CD4-positive, alpha-beta memory T cell (primary cell): ENCODE measurements around the gene ZNF221. TPM values are rescaled to one million over a fixed set of nuclear protein-coding genes. Genes with fewer than 3 reads are reported as not detected.
A peak's percentile ranks its signal among the peaks of the same experiment; 100 is the strongest.
"Not testable (repeated sequence)": the region's sequence is repeated elsewhere in the genome, so short reads cannot be mapped to it uniquely, and the experiment has no call there.

Experiments
- CTCF ChIA-PET: fragments of 350-600 bp; sonication (Branson Sonifier 250); formaldehyde crosslinking; loops from one replicate; lab custom pipeline; 2021; ENCODE audit warnings: inconsistent platforms; ENCODE audit not compliant: partially characterized antibody; lab: Charles Lee
- POLR2A ChIA-PET: fragments of 350-600 bp; sonication (Branson Sonifier 250); formaldehyde crosslinking; loops from one replicate; lab custom pipeline; 2021; ENCODE audit not compliant: partially characterized antibody; lab: Charles Lee
- DNase-seq, 5 donors: peaks; one replicate each; pipeline versions ENCODE4 v3.0.0 to v3.0.0-alpha.2; 2020 to 2022; ENCODE audit warnings: mixed read lengths in 1 of 5
- H3K27ac ChIP-seq: one replicate; pipeline ENCODE4 v1.7.0; 2013; ENCODE audit warnings: low read depth, low read length
- H3K27me3 ChIP-seq: 2 replicates; pipeline ENCODE4 v1.7.0; 2013; ENCODE audit warnings: mild to moderate bottlenecking, low read length, moderate library complexity; ENCODE audit not compliant: insufficient read depth
- H3K36me3 ChIP-seq: 2 replicates; pipeline ENCODE4 v1.7.0; 2013; ENCODE audit warnings: mild to moderate bottlenecking, low read length, moderate library complexity; ENCODE audit not compliant: insufficient read depth
- H3K4me1 ChIP-seq: 2 replicates; pipeline ENCODE4 v1.7.0; 2013; ENCODE audit warnings: mild to moderate bottlenecking, low read length, moderate library complexity; ENCODE audit not compliant: insufficient read depth
- H3K4me3 ChIP-seq, 2 donors: one replicate each; pipeline ENCODE4 v1.7.0; 2013; ENCODE audit warnings: low read length in 2 of 2, mild to moderate bottlenecking in 1 of 2
- H3K9me3 ChIP-seq, 2 donors: one replicate each; pipeline ENCODE4 v1.7.0; 2013; ENCODE audit warnings: low read length in 2 of 2, control low read depth in 1 of 2; ENCODE audit not compliant: control insufficient read depth in 1 of 2
- H3K27ac Mint-ChIP-seq, 7 donors: one replicate each; pipeline ENCODE4 v1.8.0; 2020 to 2021; ENCODE audit warnings: mixed read lengths in 7 of 7, mild to moderate bottlenecking in 6 of 7, inconsistent platforms in 3 of 7, moderate library complexity in 3 of 7
- H3K27me3 Mint-ChIP-seq, 2 donors: one replicate each; pipeline ENCODE4 v1.8.0; 2020 to 2021; ENCODE audit warnings: mixed read lengths in 2 of 2
- H3K36me3 Mint-ChIP-seq, 2 donors: one replicate each; pipeline ENCODE4 v1.8.0; 2020 to 2021; ENCODE audit warnings: mixed read lengths in 2 of 2, inconsistent platforms in 1 of 2, mild to moderate bottlenecking in 1 of 2
- H3K4me1 Mint-ChIP-seq, 4 donors: one replicate each; pipeline ENCODE4 v1.8.0; 2020 to 2021; ENCODE audit warnings: mixed read lengths in 4 of 4, mild to moderate bottlenecking in 1 of 4
- H3K4me3 Mint-ChIP-seq, 8 donors: one replicate each; pipeline ENCODE4 v1.8.0; 2020 to 2021; ENCODE audit warnings: mixed read lengths in 8 of 8, mild to moderate bottlenecking in 7 of 8, moderate library complexity in 6 of 8, inconsistent platforms in 3 of 8
- H3K9me3 Mint-ChIP-seq, 8 donors: one replicate each; pipeline ENCODE4 v1.8.0; 2020 to 2021; ENCODE audit warnings: mixed read lengths in 8 of 8, mild to moderate bottlenecking in 5 of 8, inconsistent platforms in 3 of 8, moderate library complexity in 1 of 8
- intact Hi-C: fragments of 100-400 bp; cut with micrococcal nuclease; formaldehyde crosslinking; loops from one replicate; pipeline ENCODE4 v1.15.1; 2023
- polyA plus RNA-seq, 2 donors: library from polyadenylated mRNA; unstranded; fragments of 300-500 nt; fragmentation: Illumina TruSeq; gene quantifications; one replicate each; pipeline ENCODE4 v1.2.3, GENCODE V29; 2021
- total RNA-seq, 2 experiments: library from RNA; stranded (reverse); gene quantifications; one replicate each; pipeline ENCODE4 v1.2.3, GENCODE V29; 2021

ZNF221 gene
- total and polyA plus RNA-seq, 4 experiments from 2014 or later, result 1.0 to 3.2 (median 2.9) TPM; not detected in 1

DNA sequence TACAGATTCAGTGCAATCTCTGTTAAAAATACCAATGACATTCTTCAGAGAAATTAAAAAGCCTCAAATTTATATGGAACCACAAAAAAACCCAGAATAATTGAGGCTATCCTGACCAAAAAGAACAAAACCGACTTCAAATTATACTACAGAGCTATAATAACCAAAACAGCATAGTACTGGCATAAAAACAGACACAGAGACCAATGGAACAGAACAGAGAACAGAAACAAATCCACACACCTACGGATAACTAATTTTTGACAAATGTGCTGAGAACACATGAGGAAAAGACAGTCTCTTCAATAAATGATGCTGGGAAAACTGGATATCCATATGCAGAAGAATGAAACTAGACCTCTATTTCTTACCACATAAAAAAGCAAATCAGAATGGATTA lies 1.2 kb upstream of the ZNF221 start:
- H3K4me1 ChIP-seq, H3K27me3 ChIP-seq, CTCF ChIA-PET, H3K27ac ChIP-seq, H3K4me3 ChIP-seq, POLR2A ChIA-PET, DNase-seq, H3K9me3 ChIP-seq, H3K36me3 ChIP-seq: not testable (repeated sequence)
- peaks cover 5 to 18% (median 10%) of the 10 kb centered on the region in 4 donors for H3K4me1 Mint-ChIP-seq
- H3K27ac Mint-ChIP-seq, result peak overlapping the region in 1 of 7 donors; percentile 16
- H3K36me3 Mint-ChIP-seq, result peaks cover 18 to 24% of the 10 kb centered on the region in 2 donors
- intact Hi-C loops, result loop anchor here (2.0 kb wide), 1 partner anchor 15 kb away; the partner anchor contains the start of gene ZNF45
- H3K27me3 Mint-ChIP-seq, result peaks cover 23 to 26% of the 10 kb centered on the region in 2 donors
- peak overlapping the region in 7 of 8 donors; percentile 16 to 74 (median 32) for H3K4me3 Mint-ChIP-seq
- H3K9me3 Mint-ChIP-seq, result peaks cover 7 to 61% (median 47%) of the 10 kb centered on the region in 8 donors

DNA sequence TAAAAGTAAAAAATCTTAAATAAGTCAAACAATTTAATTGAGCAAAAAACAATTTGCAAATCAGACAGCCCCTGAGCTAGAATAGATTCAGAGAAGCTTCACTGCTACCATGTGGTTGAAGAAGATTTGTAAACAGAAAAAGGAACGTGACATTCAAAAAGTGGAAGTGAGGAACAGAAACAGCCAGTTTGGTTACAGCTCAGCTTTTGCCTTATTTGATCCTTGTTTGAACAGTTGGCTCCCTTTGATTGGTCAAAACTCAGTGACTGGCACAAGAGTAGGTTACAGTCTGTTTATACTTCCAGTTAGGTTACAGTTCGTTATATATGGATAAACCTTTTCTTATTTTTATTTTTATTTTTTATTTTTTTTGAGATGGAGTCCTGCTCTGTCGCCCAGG lies 5.8 kb downstream of the ZNF221 start:
- H3K9me3 Mint-ChIP-seq, result peaks cover 3 to 55% (median 45%) of the 10 kb centered on the region in 8 donors

DNA sequence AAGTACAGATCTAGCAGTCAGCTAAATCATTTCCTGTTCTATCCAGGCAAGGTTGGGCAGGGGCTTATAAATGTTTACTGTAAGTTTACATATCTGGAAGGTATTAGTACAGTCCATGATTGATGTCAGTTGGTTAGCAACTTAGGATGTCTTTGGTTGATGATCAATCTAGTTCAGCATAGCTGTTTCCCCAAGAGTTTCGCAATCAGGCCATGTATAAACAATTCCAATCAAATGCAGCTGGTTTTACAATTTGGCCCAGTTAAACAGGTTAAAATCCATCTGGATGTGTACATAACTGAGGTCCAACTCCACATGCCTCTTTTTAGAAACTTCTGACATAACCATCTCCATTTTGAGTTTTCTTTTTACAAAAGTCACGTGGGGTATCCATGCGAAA lies 6.9 kb downstream of the ZNF221 start:
- no peak for DNase-seq
- intact Hi-C loops, result no loop called here
- Mint-ChIP-seq H3K36me3 (peaks cover 16 to 36% of the 10 kb centered on the region in 2 donors), H3K4me1 (no peaks in the 10 kb centered on the region), H3K27me3 (peaks cover 0 to 3% of the 10 kb centered on the region in 2 donors), H3K27ac (no peak overlapping the region), H3K4me3 (no peak overlapping the region), H3K9me3 (peaks cover 3 to 66% (median 48%) of the 10 kb centered on the region in 8 donors)
- H3K36me3 ChIP-seq, result no peaks in the 10 kb centered on the region
- ChIA-PET POLR2A (no interaction called here), CTCF (no interaction called here)
- H3K9me3 ChIP-seq, result no peaks in the 10 kb centered on the region
- H3K27ac ChIP-seq, result no peak overlapping the region
- no peaks in the 10 kb centered on the region for H3K27me3 ChIP-seq
- no peak overlapping the region for H3K4me3 ChIP-seq
- H3K4me1 ChIP-seq, result no peaks in the 10 kb centered on the region

More for the DNA sequence above, 5.8 kb downstream of the ZNF221 start:
- Mint-ChIP-seq H3K27ac (no peak overlapping the region), H3K36me3 (peaks cover 12 to 30% of the 10 kb centered on the region in 2 donors), H3K4me1 (peaks cover 0 to 5% (median under 1%) of the 10 kb centered on the region in 4 donors), H3K27me3 (peaks cover 3 to 7% of the 10 kb centered on the region in 2 donors), H3K4me3 (no peak overlapping the region)
- Histone ChIP-seq H3K27me3 (no peaks in the 10 kb centered on the region), H3K4me3 (no peak overlapping the region), H3K9me3 (no peaks in the 10 kb centered on the region), H3K4me1 (no peaks in the 10 kb centered on the region), H3K27ac (no peak overlapping the region), H3K36me3 (no peaks in the 10 kb centered on the region)
- no peak for DNase-seq
- ChIA-PET POLR2A (no interaction called here), CTCF (no interaction called here)
- intact Hi-C loops, result no loop called here

DNA sequence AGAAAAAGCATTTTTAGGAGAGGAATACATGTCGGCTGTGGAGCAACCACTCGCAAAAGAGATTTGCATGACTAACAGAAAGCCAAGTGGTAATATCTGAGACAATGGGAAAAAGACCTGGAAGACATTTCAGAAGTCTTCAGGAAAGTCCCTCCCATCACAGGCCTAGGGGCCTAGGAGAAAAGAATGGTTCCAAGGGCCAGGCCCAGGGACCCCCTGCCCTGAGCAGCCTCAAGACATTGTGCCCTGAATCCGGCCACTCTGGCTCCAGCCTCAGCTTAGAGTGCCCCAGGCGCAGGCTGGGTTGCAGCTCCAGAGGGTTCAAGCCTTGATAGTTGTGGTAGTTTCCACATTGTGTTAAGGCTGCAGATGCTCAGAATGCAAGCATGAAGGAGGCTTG lies 9.4 kb downstream of the ZNF221 start:
- H3K9me3 ChIP-seq, result no peaks in the 10 kb centered on the region
- H3K4me3 ChIP-seq, result no peak overlapping the region
- H3K4me3 Mint-ChIP-seq, result no peak overlapping the region
- no peaks in the 10 kb centered on the region for H3K36me3 ChIP-seq
- no peak overlapping the region for H3K27ac ChIP-seq
- peaks cover 0 to 79% (median 62%) of the 10 kb centered on the region in 8 donors for H3K9me3 Mint-ChIP-seq
- no peaks in the 10 kb centered on the region for H3K27me3 ChIP-seq
- H3K36me3 Mint-ChIP-seq, result peaks cover 32 to 51% of the 10 kb centered on the region in 2 donors
- intact Hi-C loops, result no loop called here
- H3K27ac Mint-ChIP-seq, result no peak overlapping the region
- H3K27me3 Mint-ChIP-seq, result peaks cover 0 to 3% of the 10 kb centered on the region in 2 donors
- ChIA-PET CTCF (no interaction called here), POLR2A (no interaction called here)
- no peaks in the 10 kb centered on the region for H3K4me1 Mint-ChIP-seq
- no peak for DNase-seq
- no peaks in the 10 kb centered on the region for H3K4me1 ChIP-seq

DNA sequence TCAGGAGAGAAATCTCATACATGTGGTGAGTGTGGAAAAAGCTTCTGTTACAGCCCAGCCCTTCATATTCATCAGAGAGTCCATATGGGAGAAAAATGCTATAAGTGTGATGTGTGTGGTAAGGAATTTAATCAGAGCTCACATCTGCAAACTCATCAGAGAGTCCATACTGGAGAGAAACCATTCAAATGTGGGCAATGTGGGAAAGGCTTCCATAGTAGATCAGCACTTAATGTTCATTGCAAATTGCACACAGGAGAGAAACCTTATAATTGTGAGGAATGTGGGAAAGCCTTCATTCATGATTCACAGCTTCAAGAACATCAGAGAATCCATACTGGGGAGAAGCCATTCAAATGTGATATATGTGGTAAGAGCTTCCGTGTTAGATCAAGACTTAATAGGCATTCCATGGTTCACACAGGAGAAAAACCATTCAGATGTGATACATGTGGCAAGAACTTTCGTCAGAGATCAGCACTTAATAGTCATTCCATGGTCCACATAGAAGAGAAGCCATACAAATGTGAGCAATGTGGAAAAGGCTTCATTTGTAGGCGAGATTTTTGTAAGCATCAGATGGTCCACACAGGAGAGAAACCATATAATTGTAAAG lies 15.2 kb downstream of the ZNF221 start:
- ChIA-PET CTCF (no interaction called here), POLR2A (no interaction called here)
- no peak for DNase-seq
- no peak overlapping the region for H3K27ac ChIP-seq
- H3K9me3 ChIP-seq, result peaks cover 0 to 36% of the 10 kb centered on the region in 2 donors
- Mint-ChIP-seq H3K9me3 (peaks cover 11 to 91% (median 80%) of the 10 kb centered on the region in 8 donors), H3K4me3 (no peak overlapping the region), H3K27me3 (peaks cover 0 to 1% of the 10 kb centered on the region in 2 donors), H3K36me3 (peaks cover 54 to 61% of the 10 kb centered on the region in 2 donors), H3K27ac (no peak overlapping the region), H3K4me1 (no peaks in the 10 kb centered on the region)
- no peak overlapping the region for H3K4me3 ChIP-seq
- no peaks in the 10 kb centered on the region for H3K4me1 ChIP-seq
- no peaks in the 10 kb centered on the region for H3K27me3 ChIP-seq
- no peaks in the 10 kb centered on the region for H3K36me3 ChIP-seq
- intact Hi-C loops, result no loop called here

DNA sequence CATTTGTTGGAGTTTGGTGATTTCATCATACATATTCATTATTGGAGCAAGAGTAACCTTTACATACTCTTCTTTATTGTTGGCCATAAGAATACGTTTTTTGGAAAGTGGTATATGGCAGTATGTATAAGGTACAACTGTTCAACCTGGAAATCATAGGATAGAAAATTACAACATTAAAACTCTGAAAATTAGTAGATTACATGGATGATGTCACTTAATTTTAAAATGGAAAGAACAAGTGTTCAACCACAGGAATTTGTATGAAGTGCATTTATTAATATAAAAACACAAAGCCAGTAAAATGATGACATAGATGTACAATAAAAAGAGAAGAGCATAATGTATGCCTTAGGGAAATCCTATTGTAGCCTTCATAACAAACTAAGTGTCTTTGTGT lies 25.7 kb downstream of the ZNF221 start:
- Histone ChIP-seq H3K4me1 (no peaks in the 10 kb centered on the region), H3K4me3 (no peak overlapping the region), H3K36me3 (no peaks in the 10 kb centered on the region), H3K9me3 (no peaks in the 10 kb centered on the region), H3K27me3 (no peaks in the 10 kb centered on the region), H3K27ac (no peak overlapping the region)
- intact Hi-C loops, result no loop called here
- DNase-seq, result no peak
- H3K27me3 Mint-ChIP-seq, result peaks cover 0 to 6% of the 10 kb centered on the region in 2 donors
- CTCF ChIA-PET, result no interaction called here
- H3K9me3 Mint-ChIP-seq, result peaks cover 0 to 67% (median 44%) of the 10 kb centered on the region in 8 donors
- H3K4me3 Mint-ChIP-seq, result no peak overlapping the region
- no peaks in the 10 kb centered on the region for H3K4me1 Mint-ChIP-seq
- H3K36me3 Mint-ChIP-seq, result peaks cover 11 to 16% of the 10 kb centered on the region in 2 donors
- POLR2A ChIA-PET, result no interaction called here
- no peak overlapping the region for H3K27ac Mint-ChIP-seq

DNA sequence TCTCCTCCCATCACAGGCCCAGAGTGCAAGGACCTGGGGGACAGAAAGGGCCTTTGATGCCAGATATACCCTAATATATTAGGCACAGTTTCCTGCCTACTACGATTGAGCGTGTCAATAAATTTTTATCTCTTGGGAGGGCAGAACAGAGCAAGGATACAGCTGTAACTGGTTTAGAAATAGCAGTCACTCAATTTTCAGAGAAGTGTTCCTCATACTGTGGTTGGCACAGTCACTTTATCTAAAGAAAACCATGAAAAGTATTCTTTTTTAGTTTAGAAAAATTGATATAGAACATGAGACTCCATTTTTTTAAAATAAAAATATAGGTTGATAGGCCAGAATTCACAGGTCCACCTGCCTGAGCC lies 32.5 kb downstream of the ZNF221 start:
- no peak for DNase-seq
- Mint-ChIP-seq H3K36me3 (peaks cover 15 to 17% of the 10 kb centered on the region in 2 donors), H3K27ac (peak overlapping the region in 4 of 7 donors; percentile 21 to 95 (median 74)), H3K27me3 (no peaks in the 10 kb centered on the region), H3K9me3 (peaks cover 0 to 8% (median under 1%) of the 10 kb centered on the region in 8 donors), H3K4me1 (peaks cover 8 to 12% (median 10%) of the 10 kb centered on the region in 4 donors), H3K4me3 (peak overlapping the region; percentile 69 to 99 (median 88))
- CTCF ChIA-PET, result no interaction called here
- H3K36me3 ChIP-seq, result no peaks in the 10 kb centered on the region
- peak overlapping the region in 1 of 2 donors; percentile 90 for H3K4me3 ChIP-seq
- H3K27ac ChIP-seq, result peak overlapping the region; percentile 58
- H3K9me3 ChIP-seq, result no peaks in the 10 kb centered on the region
- POLR2A ChIA-PET, result interaction anchor here (1.0 to 1.3 kb wide), 2 partner anchors 32 to 48 kb away, joined by 3 to 6 read pairs; partner anchors contain the start of genes ZNF221 and ZNF45
- peaks cover 14% of the 10 kb centered on the region for H3K4me1 ChIP-seq
- intact Hi-C loops, result no loop called here
- no peaks in the 10 kb centered on the region for H3K27me3 ChIP-seq
